K562 (cell line): ENCODE measurements around the gene GATAD2B. TPM values are rescaled to one million over a fixed set of nuclear protein-coding genes. Genes with fewer than 3 reads are reported as not detected.

Experiments used
- ADNP ChIP-seq: fragments of 200-800 bp; sonication (Bioruptor generic); IDR thresholded peaks from 2 replicates; pipeline ENCODE4 v1.6.1; 2016; ENCODE audit warnings: missing genetic modification characterization, missing compliant biosample characterization
- ASH1L ChIP-seq: fragments of 450-650 bp; IDR thresholded peaks from 2 replicates; pipeline ENCODE4 v1.6.1; 2018; ENCODE audit warnings: borderline replicate concordance, mild to moderate bottlenecking, low read depth; ENCODE audit not compliant: partially characterized antibody
- KHSRP ChIP-seq: fragments of 450-650 bp; IDR thresholded peaks from 2 replicates; pipeline ENCODE4 v1.6.1; 2017
- KLF6 ChIP-seq: fragments of 250-450 bp; sonication (Bioruptor Pico); IDR thresholded peaks from 2 replicates; pipeline ENCODE4 v1.4.0; 2020; ENCODE audit warnings: mild to moderate bottlenecking, moderate library complexity, borderline replicate concordance
- MCM5 ChIP-seq: fragments of 450-650 bp; IDR thresholded peaks from 2 replicates; pipeline ENCODE4 v1.6.1; 2016; ENCODE audit warnings: low read depth
- MYNN ChIP-seq, 2 experiments: sonication (generic); formaldehyde crosslinking in 1 of 2; IDR thresholded peaks; 2 replicates each; pipeline versions ENCODE4 v1.5.0 to v1.6.1; 2016 to 2020; ENCODE audit warnings: antibody characterized with exemption in 1 of 2, missing genetic modification reagents in 1 of 2
- NFATC3 ChIP-seq: fragments of 450-650 bp; IDR thresholded peaks from 2 replicates; pipeline ENCODE4 v1.6.1; 2017; ENCODE audit warnings: mild to moderate bottlenecking
- PCBP2 ChIP-seq: fragments of 200-400 bp; formaldehyde crosslinking; IDR thresholded peaks from 2 replicates; pipeline ENCODE4 v1.6.1; 2018; ENCODE audit warnings: low read length, low read depth, mild to moderate bottlenecking, moderate library complexity; ENCODE audit not compliant: poor library complexity, severe bottlenecking
- PHB2 ChIP-seq: fragments of 450-650 bp; IDR thresholded peaks from 2 replicates; pipeline ENCODE4 v1.6.1; 2017; ENCODE audit warnings: low read depth
- RBM17 ChIP-seq: fragments of 200-400 bp; formaldehyde crosslinking; IDR thresholded peaks from 2 replicates; pipeline ENCODE4 v1.6.1; 2017; ENCODE audit warnings: low read depth, mild to moderate bottlenecking, low read length, borderline replicate concordance
- THAP12 ChIP-seq: fragments of 250-450 bp; sonication (Bioruptor Pico); IDR thresholded peaks from 2 replicates; pipeline ENCODE4 v1.9.0; 2021; ENCODE audit warnings: mild to moderate bottlenecking, inconsistent platforms
- ZBTB43 ChIP-seq: sonication (generic); formaldehyde crosslinking; IDR thresholded peaks from 2 replicates; pipeline ENCODE4 v1.8.0; 2023; ENCODE audit warnings: mild to moderate bottlenecking, missing genetic modification reagents
- polyA plus RNA-seq, 8 experiments: library from polyadenylated mRNA; depleted of rRNA in 4 of 8; stranded (reverse) in 5 of 8; unstranded in 3 of 8; fragments of >200 nt; fragmentation: Nextera tagmentation in 2 of 8; fragmentation: Illumina TruSeq in 1 of 8; extraction: Ambion mirVana in 2 of 8; extraction: Trizol in 1 of 8; gene quantifications; 2 replicates each; pipeline versions ENCODE4 v1.2.1 to v1.2.3, GENCODE V29; 2011 to 2014; ENCODE audit warnings: inconsistent platforms in 1 of 8, missing spikeins in 1 of 8
- total RNA-seq, 7 experiments: library from RNA; depleted of rRNA in 6 of 7; stranded (reverse); fragments of >200 nt in 6 of 7; fragmentation: Illumina TruSeq in 2 of 7; extraction: Trizol in 2 of 7; gene quantifications; 2 replicates each; pipeline versions ENCODE4 v1.2.1 to v1.2.3, GENCODE V29; 2011 to 2021; ENCODE audit warnings: low replicate concordance in 1 of 7
- TF ChIP-seq, protein P1 (sequence below): fragments of 200-800 bp; sonication (Bioruptor generic); IDR thresholded peaks from 2 replicates; pipeline ENCODE4 v1.6.1; 2017; ENCODE audit warnings: missing genetic modification characterization, missing compliant biosample characterization
- TF ChIP-seq, protein P2 (sequence below): fragments of 250-450 bp; sonication (Bioruptor Pico); IDR thresholded peaks from 2 replicates; pipeline ENCODE4 v1.5.0; 2021
- TF ChIP-seq, protein P3 (sequence below): fragments of 250-450 bp; sonication (Bioruptor Pico); IDR thresholded peaks from 2 replicates; pipeline ENCODE4 v1.5.0; 2021; ENCODE audit warnings: mild to moderate bottlenecking, borderline replicate concordance

Gene GATAD2B
- total and polyA plus RNA-seq, 9 of the 15 experiments (the other 6 are each of a cell fraction or from before 2014, with no cell fraction given) = 1.5 to 40.2 (median 4.9) TPM

- no peak for TF ChIP-seq PCBP2
- TF ChIP-seq ASH1L = no peak
- no peak for TF ChIP-seq RBM17
- TF ChIP-seq THAP12 (CRISPR knock-in tag) = no peak
- TF ChIP-seq MYNN (IDR thresholded peaks at IDR 0.05) = 0 out of 2 replicates have a peak, but pooled peaks have one; percentile 48
- TF ChIP-seq MYNN (CRISPR knock-in tag; IDR thresholded peaks at IDR 0.05) = no peak
- TF ChIP-seq, protein P1, sequence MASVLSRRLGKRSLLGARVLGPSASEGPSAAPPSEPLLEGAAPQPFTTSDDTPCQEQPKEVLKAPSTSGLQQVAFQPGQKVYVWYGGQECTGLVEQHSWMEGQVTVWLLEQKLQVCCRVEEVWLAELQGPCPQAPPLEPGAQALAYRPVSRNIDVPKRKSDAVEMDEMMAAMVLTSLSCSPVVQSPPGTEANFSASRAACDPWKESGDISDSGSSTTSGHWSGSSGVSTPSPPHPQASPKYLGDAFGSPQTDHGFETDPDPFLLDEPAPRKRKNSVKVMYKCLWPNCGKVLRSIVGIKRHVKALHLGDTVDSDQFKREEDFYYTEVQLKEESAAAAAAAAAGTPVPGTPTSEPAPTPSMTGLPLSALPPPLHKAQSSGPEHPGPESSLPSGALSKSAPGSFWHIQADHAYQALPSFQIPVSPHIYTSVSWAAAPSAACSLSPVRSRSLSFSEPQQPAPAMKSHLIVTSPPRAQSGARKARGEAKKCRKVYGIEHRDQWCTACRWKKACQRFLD (CRISPR knock-in tag) = no peak
- TF ChIP-seq, protein P2, sequence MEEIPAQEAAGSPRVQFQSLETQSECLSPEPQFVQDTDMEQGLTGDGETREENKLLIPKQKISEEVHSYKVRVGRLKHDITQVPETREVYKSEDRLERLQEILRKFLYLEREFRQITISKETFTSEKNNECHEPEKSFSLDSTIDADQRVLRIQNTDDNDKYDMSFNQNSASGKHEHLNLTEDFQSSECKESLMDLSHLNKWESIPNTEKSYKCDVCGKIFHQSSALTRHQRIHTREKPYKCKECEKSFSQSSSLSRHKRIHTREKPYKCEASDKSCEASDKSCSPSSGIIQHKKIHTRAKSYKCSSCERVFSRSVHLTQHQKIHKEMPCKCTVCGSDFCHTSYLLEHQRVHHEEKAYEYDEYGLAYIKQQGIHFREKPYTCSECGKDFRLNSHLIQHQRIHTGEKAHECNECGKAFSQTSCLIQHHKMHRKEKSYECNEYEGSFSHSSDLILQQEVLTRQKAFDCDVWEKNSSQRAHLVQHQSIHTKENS (CRISPR knock-in tag) = no peak
- no peak for TF ChIP-seq PHB2
- TF ChIP-seq, protein P3, sequence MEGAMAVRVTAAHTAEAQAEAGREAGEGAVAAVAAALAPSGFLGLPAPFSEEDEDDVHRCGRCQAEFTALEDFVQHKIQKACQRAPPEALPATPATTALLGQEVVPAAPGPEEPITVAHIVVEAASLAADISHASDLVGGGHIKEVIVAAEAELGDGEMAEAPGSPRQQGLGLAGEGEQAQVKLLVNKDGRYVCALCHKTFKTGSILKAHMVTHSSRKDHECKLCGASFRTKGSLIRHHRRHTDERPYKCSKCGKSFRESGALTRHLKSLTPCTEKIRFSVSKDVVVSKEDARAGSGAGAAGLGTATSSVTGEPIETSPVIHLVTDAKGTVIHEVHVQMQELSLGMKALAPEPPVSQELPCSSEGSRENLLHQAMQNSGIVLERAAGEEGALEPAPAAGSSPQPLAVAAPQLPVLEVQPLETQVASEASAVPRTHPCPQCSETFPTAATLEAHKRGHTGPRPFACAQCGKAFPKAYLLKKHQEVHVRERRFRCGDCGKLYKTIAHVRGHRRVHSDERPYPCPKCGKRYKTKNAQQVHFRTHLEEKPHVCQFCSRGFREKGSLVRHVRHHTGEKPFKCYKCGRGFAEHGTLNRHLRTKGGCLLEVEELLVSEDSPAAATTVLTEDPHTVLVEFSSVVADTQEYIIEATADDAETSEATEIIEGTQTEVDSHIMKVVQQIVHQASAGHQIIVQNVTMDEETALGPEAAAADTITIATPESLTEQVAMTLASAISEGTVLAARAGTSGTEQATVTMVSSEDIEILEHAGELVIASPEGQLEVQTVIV = no peak
- TF ChIP-seq KHSRP = no peak
- no peak for TF ChIP-seq ZBTB43 (CRISPR knock-in tag)
- no peak for TF ChIP-seq ADNP
- no peak for TF ChIP-seq NFATC3
- no peak for TF ChIP-seq MCM5
- TF ChIP-seq KLF6 (CRISPR knock-in tag) = no peak
Observed at GRCh38 chr1:153922076-153922971, 448 bp downstream of the GATAD2B start (continued).
